ENCODE measurements around the gene RBPMS2.

Gene RBPMS2

GRCh38 chr15:64751464-64751863 lies 23.9 kb downstream of the RBPMS2 start:
- Histone ChIP-seq H2AFZ (ENCODE audit: low read depth) (no peak overlapping the region), H3K36me3 (ENCODE audit: insufficient read depth) (no peaks in the 10 kb centered on the region), H3K27ac (no peak overlapping the region), H3K27me3 (ENCODE audit: insufficient read depth, low read depth) (no peaks in the 10 kb centered on the region; the same call in 1 of the 2 replicates), H3K4me1 (ENCODE audit: low read depth, poor library complexity, severe bottlenecking) (no peaks in the 10 kb centered on the region), H4K20me1 (ENCODE audit: insufficient read depth) (no peaks in the 10 kb centered on the region), H3K4me2 (no peak overlapping the region), H3K9ac (no peak overlapping the region), H3K79me2 (ENCODE audit: insufficient read depth, low read depth) (no peaks in the 10 kb centered on the region), H3K4me3 (IDR thresholded peaks at IDR 0.05; ENCODE audit: insufficient read depth, low read depth, low read length) (no peak overlapping the region)
- no peak for TF ChIP-seq CTCF (conservative IDR thresholded peaks at IDR 0.05; ENCODE audit: low read depth, low read length)

GRCh38 chr15:64749999-64750657 lies 25.3 kb downstream of the RBPMS2 start:
- Histone ChIP-seq H3K27me3 (ENCODE audit: insufficient read depth, low read depth) (no peaks in the 10 kb centered on the region; the same call in 1 of the 2 replicates), H3K36me3 (ENCODE audit: insufficient read depth) (no peaks in the 10 kb centered on the region), H3K4me3 (IDR thresholded peaks at IDR 0.05; ENCODE audit: insufficient read depth, low read depth, low read length) (no peak overlapping the region), H3K9ac (no peak overlapping the region), H2AFZ (ENCODE audit: low read depth) (no peak overlapping the region), H3K4me2 (no peak overlapping the region), H4K20me1 (ENCODE audit: insufficient read depth) (no peaks in the 10 kb centered on the region), H3K27ac (no peak overlapping the region), H3K79me2 (ENCODE audit: insufficient read depth, low read depth) (no peaks in the 10 kb centered on the region), H3K4me1 (ENCODE audit: low read depth, poor library complexity, severe bottlenecking) (no peaks in the 10 kb centered on the region)
- TF ChIP-seq CTCF (conservative IDR thresholded peaks at IDR 0.05; ENCODE audit: low read depth, low read length), result no peak

DNA sequence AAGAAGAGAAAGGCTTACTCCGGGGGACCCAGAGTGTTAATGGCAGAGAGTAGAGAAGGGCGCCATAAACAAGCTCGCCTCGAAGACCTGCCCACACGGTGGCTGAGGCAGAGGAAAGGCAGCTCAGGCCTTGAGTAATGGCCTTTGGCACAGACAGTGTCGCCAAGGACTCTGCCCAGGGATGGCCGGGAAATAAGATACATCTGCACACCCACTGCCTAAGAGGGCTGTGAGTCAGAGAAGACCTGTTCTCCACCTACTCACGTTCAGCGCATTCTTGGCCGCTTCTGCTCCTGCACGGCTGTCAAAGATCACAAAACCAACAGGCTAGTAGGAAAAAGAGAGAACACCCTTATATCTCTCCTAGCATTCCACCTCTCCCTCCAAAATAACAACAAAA lies 26.2 kb downstream of the RBPMS2 start:
- H3K36me3 ChIP-seq (ENCODE audit: insufficient read depth), result no peaks in the 10 kb centered on the region

DNA sequence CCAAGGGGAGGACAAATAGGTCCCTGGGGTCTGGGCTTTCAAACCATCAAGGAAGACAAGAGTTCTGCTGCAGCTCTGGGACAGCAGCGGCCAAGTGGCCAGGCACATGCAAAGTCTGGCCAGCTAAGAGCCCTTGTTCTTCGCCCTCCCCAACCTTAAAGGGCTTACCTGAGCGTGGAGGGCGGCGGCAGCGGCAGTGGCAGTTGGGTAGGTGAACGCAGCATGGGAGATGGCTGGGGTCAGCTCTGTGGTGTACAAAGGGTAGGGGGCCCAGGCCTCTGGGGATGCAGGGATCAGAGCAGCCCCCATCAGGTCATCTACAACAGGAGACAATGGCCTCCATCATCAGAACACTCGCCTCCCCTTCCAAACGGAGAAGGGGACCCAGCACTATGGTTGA lies 27.1 kb downstream of the RBPMS2 start:
- H3K36me3 ChIP-seq (ENCODE audit: insufficient read depth), result no peaks in the 10 kb centered on the region
- no peak overlapping the region for H3K4me2 ChIP-seq
- H3K4me3 ChIP-seq (IDR thresholded peaks at IDR 0.05; ENCODE audit: insufficient read depth, low read depth, low read length), result no peak overlapping the region
- H2AFZ ChIP-seq (ENCODE audit: low read depth), result no peak overlapping the region
- H3K27ac ChIP-seq, result no peak overlapping the region
- no peak for TF ChIP-seq CTCF (conservative IDR thresholded peaks at IDR 0.05; ENCODE audit: low read depth, low read length)
- no peaks in the 10 kb centered on the region for H3K79me2 ChIP-seq (ENCODE audit: insufficient read depth, low read depth)
- H4K20me1 ChIP-seq (ENCODE audit: insufficient read depth), result no peaks in the 10 kb centered on the region
- no peak overlapping the region for H3K9ac ChIP-seq
- no peaks in the 10 kb centered on the region; the same call in 1 of the 2 replicates for H3K27me3 ChIP-seq (ENCODE audit: insufficient read depth, low read depth)
- no peaks in the 10 kb centered on the region for H3K4me1 ChIP-seq (ENCODE audit: low read depth, poor library complexity, severe bottlenecking)

More for the DNA sequence above, 26.2 kb downstream of the RBPMS2 start:
- TF ChIP-seq CTCF (conservative IDR thresholded peaks at IDR 0.05; ENCODE audit: low read depth, low read length), result no peak
- Histone ChIP-seq H4K20me1 (ENCODE audit: insufficient read depth) (no peaks in the 10 kb centered on the region), H2AFZ (ENCODE audit: low read depth) (no peak overlapping the region), H3K4me3 (IDR thresholded peaks at IDR 0.05; ENCODE audit: insufficient read depth, low read depth, low read length) (no peak overlapping the region), H3K4me1 (ENCODE audit: low read depth, poor library complexity, severe bottlenecking) (no peaks in the 10 kb centered on the region), H3K27ac (no peak overlapping the region), H3K9ac (no peak overlapping the region), H3K27me3 (ENCODE audit: insufficient read depth, low read depth) (no peaks in the 10 kb centered on the region; the same call in 1 of the 2 replicates), H3K79me2 (ENCODE audit: insufficient read depth, low read depth) (no peaks in the 10 kb centered on the region), H3K4me2 (no peak overlapping the region)

Measured in KMS-11 (cell line).